Measurements from ENCODE around the gene CNTN5. TPM values are rescaled to one million over a fixed set of nuclear protein-coding genes. Genes with fewer than 3 reads are reported as not detected.

CNTN5 gene
- polyA plus RNA-seq, 1 donor (not counting 4 experiments of a cell fraction or from before 2014, with no cell fraction given): not detected

DNA sequence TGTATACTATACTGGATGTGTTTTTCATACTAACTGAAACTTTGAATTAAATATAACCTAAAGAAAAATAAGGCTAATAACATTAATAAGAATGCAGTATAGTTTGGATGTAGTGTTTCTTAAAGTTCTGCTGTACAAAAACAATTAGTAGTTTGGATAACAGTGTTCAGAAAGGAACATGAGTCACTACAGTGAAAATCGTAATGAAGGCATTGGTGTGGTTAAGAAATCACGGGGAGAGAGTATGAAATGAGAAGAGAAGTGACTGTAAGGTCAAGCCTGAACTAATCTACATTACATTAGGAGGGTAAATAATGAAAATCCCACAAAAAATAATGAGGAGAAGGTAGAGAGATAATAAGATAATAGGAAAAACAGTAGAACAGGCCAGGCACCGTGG, 939.8 kb downstream of the CNTN5 start:
- Histone ChIP-seq H3K4me1 (ENCODE audit: control insufficient read depth, extremely low read depth, insufficient read depth, low read length) (no peaks in the 10 kb centered on the region), H3K9ac (ENCODE audit: control insufficient read depth, extremely low read depth, insufficient read depth, low read length) (no peak overlapping the region), H3K27me3 (ENCODE audit: control insufficient read depth, extremely low read depth, insufficient read depth, low read length) (no peaks in the 10 kb centered on the region), H3K4me3 (ENCODE audit: control insufficient read depth in 2 of 3, extremely low read depth in 1 of 3, insufficient read depth in 2 of 3, low read depth in 1 of 3, low read length in 3 of 3) (no peak overlapping the region), H4K20me1 (ENCODE audit: control insufficient read depth, extremely low read depth, insufficient read depth, low read length) (no peaks in the 10 kb centered on the region), H3K36me3 (ENCODE audit: control insufficient read depth in 2 of 2, extremely low read depth in 1 of 2, insufficient read depth in 2 of 2, low read length in 2 of 2) (no peaks in the 10 kb centered on the region), H2AFZ (ENCODE audit: control insufficient read depth, low read length) (no peak overlapping the region), H3K27ac (ENCODE audit: control insufficient read depth, insufficient read depth, low read length) (no peak overlapping the region), H3K79me2 (ENCODE audit: control insufficient read depth, insufficient read depth, low read length) (no peaks in the 10 kb centered on the region), H3K9me3 (ENCODE audit: control insufficient read depth, low read depth, low read length) (no peaks in the 10 kb centered on the region), H3K9me1 (ENCODE audit: control insufficient read depth, extremely low read depth, insufficient read depth, low read length) (no peaks in the 10 kb centered on the region), H3K4me2 (ENCODE audit: control insufficient read depth, extremely low read depth, insufficient read depth, low read depth, low read length) (no peak overlapping the region)
- FAIRE-seq: no peak
- no peak for DNase-seq (ENCODE audit: low read depth, low spot score)
- dilution Hi-C loops (cut with MboI; ENCODE audit: extremely low pct_ligation_motif_present, low sequenced_read_pairs): no loop called here
- TF ChIP-seq EZH2 (IDR thresholded peaks at IDR 0.05; ENCODE audit: low read length): no peak
- TF ChIP-seq, protein P1, sequence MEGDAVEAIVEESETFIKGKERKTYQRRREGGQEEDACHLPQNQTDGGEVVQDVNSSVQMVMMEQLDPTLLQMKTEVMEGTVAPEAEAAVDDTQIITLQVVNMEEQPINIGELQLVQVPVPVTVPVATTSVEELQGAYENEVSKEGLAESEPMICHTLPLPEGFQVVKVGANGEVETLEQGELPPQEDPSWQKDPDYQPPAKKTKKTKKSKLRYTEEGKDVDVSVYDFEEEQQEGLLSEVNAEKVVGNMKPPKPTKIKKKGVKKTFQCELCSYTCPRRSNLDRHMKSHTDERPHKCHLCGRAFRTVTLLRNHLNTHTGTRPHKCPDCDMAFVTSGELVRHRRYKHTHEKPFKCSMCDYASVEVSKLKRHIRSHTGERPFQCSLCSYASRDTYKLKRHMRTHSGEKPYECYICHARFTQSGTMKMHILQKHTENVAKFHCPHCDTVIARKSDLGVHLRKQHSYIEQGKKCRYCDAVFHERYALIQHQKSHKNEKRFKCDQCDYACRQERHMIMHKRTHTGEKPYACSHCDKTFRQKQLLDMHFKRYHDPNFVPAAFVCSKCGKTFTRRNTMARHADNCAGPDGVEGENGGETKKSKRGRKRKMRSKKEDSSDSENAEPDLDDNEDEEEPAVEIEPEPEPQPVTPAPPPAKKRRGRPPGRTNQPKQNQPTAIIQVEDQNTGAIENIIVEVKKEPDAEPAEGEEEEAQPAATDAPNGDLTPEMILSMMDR (optimal IDR thresholded peaks at IDR 0.05 in 1 of 3, IDR thresholded peaks at IDR 0.05 in 1 of 3, conservative IDR thresholded peaks at IDR 0.05 in 1 of 3; ENCODE audit: extremely low read depth in 1 of 3, insufficient read depth in 2 of 3, low read length in 3 of 3): no peak

DNA sequence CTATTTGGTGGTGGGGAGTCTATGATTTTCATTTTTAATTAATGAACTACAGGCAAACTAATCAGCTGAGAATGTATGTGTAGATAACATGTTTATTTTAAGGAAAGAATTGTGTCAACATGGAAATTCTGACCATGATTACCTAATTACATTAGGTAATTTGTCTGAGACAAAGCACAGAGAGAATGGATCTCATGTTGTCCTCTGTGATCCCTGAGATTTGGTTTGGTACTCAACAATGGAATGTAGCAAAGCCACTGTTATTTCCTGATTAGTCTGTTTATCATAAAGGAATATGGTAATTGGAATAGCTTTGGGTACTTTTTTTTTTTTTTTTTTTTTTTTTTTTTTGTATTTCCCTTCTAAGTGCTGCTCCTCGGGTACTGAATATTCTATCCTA, 947.6 kb downstream of the CNTN5 start:
- FAIRE-seq (no peak), DNase-seq (ENCODE audit: low read depth, low spot score) (no peak)
- H3K4me3 ChIP-seq (ENCODE audit: control insufficient read depth in 2 of 3, extremely low read depth in 1 of 3, insufficient read depth in 2 of 3, low read depth in 1 of 3, low read length in 3 of 3): no peak overlapping the region
- no peaks in the 10 kb centered on the region for H3K36me3 ChIP-seq (ENCODE audit: control insufficient read depth in 2 of 2, extremely low read depth in 1 of 2, insufficient read depth in 2 of 2, low read length in 2 of 2)
- H3K27ac ChIP-seq (ENCODE audit: control insufficient read depth, insufficient read depth, low read length): no peak overlapping the region
- no peaks in the 10 kb centered on the region for H3K79me2 ChIP-seq (ENCODE audit: control insufficient read depth, insufficient read depth, low read length)
- no peaks in the 10 kb centered on the region for H3K9me3 ChIP-seq (ENCODE audit: control insufficient read depth, low read depth, low read length)
- H3K27me3 ChIP-seq (ENCODE audit: control insufficient read depth, extremely low read depth, insufficient read depth, low read length): no peaks in the 10 kb centered on the region
- H4K20me1 ChIP-seq (ENCODE audit: control insufficient read depth, extremely low read depth, insufficient read depth, low read length): no peaks in the 10 kb centered on the region
- no peaks in the 10 kb centered on the region for H3K9me1 ChIP-seq (ENCODE audit: control insufficient read depth, extremely low read depth, insufficient read depth, low read length)
- no peak overlapping the region for H3K9ac ChIP-seq (ENCODE audit: control insufficient read depth, extremely low read depth, insufficient read depth, low read length)
- no peak overlapping the region for H3K4me2 ChIP-seq (ENCODE audit: control insufficient read depth, extremely low read depth, insufficient read depth, low read depth, low read length)
- no peak overlapping the region for H2AFZ ChIP-seq (ENCODE audit: control insufficient read depth, low read length)
- TF ChIP-seq, protein P1 (optimal IDR thresholded peaks at IDR 0.05 in 1 of 3, IDR thresholded peaks at IDR 0.05 in 1 of 3, conservative IDR thresholded peaks at IDR 0.05 in 1 of 3; ENCODE audit: extremely low read depth in 1 of 3, insufficient read depth in 2 of 3, low read length in 3 of 3): no peak
- no peak for TF ChIP-seq EZH2 (IDR thresholded peaks at IDR 0.05; ENCODE audit: low read length)
- dilution Hi-C loops (cut with MboI; ENCODE audit: extremely low pct_ligation_motif_present, low sequenced_read_pairs): no loop called here
- H3K4me1 ChIP-seq (ENCODE audit: control insufficient read depth, extremely low read depth, insufficient read depth, low read length): no peaks in the 10 kb centered on the region
